ENCODE results near the gene EMILIN1.
"Not testable (repeated sequence)": the region's sequence is repeated elsewhere in the genome, so short reads cannot be mapped to it uniquely, and the experiment has no call there.

Gene EMILIN1

GRCh38 chr2:27054721-27055120, 23.7 kb upstream of the EMILIN1 start:
- no peak for DNase-seq

- DNase-seq, result no peak
These were observed 21.2 kb upstream of the EMILIN1 start for GRCh38 chr2:27057184-27057583.

GRCh38 chr2:27058210-27058609, 20.2 kb upstream of the EMILIN1 start:
- DNase-seq, result no peak

DNA sequence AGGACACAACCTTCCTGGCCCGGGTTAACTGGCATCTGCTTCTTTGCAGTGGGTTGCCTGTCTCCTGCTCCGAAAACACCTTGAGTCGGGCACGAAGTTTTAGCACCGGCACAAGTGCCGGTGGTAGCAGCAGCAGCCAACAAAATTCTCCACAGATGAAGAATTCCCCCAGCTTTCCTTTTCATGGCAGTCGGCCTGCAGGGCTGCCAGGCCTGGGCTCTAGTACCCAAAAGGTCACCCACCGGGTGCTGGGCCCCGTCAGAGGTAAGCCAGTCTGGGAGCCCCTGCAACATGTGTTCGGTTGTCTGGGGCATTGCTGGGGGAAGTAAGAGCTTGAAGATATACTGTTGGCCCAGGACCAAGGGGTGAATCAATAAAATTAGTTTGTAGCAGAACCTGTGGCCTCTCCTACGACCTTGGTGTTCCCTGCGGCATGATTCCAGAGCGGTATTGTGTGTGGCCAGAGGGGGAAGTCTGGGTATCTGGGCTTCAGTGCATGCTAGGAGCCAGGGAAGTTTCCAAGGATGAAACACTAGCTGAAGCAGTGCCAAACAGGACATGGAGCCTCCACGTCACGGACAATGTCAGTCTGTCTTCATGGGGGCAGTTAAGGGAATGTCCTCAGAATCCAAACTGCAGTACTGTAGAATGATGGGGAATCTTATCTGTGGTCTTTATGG, 19.1 kb upstream of the EMILIN1 start:
- DNase-seq, result no peak

- DNase-seq, result no peak
These were observed 18.1 kb upstream of the EMILIN1 start for GRCh38 chr2:27060323-27060722.

DNA sequence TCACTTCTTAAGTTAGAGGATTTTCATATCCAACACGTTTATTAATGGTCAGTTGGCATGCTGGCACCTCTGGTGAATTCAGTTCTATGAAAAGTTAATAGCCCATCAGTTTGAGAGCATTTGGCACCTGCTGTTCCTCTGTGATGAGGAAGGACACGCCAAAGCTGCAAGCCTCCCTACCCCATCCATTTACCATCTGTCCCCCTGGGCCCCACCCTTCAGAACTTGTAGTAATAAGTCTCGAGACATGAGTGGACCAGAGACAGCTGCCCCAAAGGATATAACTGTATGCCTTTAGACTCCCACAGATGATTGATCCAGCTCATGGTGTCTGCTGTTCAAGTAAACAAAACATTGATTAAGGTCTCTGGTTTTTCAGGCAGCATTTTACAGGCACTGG, 13.3 kb upstream of the EMILIN1 start:
- DNase-seq, result no peak

GRCh38 chr2:27067385-27067784, 11.0 kb upstream of the EMILIN1 start:
- no peak for DNase-seq

- no peak for DNase-seq
These were observed 9.0 kb upstream of the EMILIN1 start for GRCh38 chr2:27069436-27069835.

DNA sequence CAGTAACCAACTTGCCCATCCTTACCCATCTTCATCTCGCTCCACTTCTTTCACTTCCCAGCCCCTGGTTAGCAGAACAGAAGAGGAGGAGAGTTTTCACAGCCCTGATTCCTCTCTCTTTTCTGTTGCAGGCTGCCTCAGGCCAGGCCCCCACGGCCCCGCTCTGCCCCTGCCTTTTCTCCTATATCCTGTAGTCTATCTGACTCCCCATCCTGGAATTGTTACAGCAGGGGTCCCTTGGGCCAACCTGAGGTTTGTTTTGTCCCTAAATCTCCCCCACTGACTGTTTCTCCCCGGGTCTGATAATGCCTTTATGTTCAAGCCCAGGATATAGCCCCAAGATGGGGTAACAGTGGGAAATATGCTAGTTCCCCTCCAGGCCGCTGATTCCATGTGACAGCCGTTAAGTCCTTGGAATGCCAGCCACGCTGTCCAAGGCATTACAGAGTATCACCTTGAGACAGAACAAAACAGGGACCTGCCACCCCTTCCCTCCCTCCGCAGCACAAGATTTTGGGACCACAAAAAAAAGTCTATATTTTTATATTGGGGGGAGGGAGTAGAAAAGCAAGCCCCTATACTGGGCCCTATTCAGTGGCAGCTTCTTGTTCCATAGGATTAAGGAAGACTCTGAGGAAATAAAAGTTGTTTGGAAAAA, 8.3 kb upstream of the EMILIN1 start:
- DNase-seq, result no peak

GRCh38 chr2:27070653-27071276, 7.7 kb upstream of the EMILIN1 start:
- no peak for DNase-seq

GRCh38 chr2:27071277-27071989, 7.0 kb upstream of the EMILIN1 start, which contains the start of gene OST4:
Gene OST4 (minus strand): TSS chr2:27071654.
- DNase-seq, result peak; percentile 93

DNA sequence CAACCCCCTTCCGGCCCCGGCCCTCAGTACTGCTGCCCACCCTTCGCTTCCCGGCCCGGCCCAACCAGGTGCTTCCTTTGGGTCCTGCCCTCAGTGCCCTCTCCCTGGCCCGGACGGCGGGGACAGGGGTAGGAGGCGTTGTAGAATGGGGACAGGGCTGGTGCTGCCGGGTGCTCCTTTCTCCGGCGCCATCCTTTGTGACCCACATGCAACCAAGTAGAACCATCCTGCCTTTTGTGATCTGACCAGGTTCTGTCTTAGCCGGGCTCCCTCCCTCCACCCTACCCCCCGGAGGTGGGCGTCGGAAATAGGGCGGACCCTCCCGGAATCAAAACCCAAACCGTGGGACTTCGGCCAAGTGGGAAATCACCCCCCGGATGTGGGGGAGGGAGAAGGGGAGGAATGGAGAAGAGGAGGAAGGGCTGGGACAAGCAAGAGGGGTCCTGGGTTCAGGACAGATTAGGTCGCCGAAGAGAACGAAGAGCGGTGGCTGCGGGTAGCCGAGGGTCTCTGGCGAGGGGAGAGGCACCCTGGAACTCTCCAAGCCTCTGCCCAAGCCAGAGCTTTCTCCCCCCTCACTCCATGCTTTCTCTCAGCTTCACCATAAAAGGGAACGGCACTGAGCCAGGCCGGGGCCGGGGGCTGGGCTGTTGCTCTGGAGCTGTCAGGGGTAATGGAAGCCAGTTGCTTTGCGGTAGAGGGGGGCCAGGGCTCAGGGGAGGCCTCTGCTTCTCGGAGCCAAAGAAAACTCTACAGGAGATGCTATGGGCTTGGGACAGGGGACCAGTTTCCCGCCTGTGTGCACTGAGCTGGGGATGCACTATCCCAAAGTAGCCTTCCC, 6.2 kb upstream of the EMILIN1 start:
- no peak for DNase-seq

DNA sequence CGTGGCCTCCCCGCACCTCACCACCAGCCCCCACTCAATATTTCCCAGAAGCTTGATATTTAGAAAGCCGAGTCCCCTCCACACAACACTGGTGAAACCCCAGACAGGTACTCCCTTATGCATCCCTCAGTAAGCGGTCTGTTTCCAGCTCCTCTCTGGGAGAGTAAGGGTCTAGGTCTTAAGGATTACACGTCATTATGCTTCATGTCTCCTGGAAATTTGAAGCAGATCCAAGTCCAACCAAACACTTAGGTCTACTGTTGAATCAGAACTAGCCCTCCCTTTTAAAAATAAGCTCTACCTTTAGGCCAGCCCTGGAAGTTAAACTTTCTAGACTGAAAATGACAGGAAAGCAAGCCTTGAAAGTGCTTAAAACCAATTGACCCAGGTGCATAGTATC, 5.5 kb upstream of the EMILIN1 start:
- no peak for DNase-seq

GRCh38 chr2:27073782-27074181, 4.6 kb upstream of the EMILIN1 start:
- no peak for DNase-seq

DNA sequence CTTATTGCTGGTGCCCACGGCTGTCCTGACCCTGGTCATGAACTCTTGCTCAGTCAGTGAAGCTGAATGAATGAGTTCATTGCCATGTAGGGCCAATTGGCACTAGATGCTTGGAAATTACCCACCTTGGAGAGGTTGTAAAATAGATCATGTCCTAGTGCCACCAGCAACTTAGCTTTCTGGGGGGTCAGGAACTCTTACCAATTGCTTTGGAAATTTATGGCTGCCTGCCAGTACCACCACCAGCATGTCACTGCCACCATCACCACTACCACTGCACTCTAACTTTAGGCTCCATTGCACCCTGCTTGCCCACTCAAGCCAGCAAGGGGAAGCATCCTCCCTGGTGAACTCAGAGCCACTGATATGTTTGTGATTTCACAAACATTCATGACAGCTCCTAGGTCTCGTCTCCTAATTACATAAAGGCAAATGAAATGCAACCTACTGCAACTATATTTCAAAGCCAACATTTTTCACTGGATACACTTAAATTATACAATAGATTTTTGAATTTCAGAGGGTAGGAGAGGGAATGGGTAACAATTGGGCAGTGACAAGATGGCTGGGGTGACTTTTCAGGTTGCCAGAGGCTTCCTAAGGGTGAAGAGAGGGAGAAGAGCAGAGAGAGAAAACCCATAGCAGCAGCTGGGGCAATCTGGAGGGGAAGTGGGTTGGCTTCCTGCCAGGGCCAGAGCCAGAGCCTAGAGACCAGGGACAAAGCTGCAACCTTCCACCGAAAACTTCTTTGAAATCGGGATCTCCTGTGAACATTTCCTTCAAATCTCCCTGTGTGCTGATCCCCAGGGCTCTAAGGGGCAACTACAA, 3.5 kb upstream of the EMILIN1 start:
- no peak for DNase-seq

- DNase-seq, result not testable (repeated sequence)
These were observed 2.9 kb upstream of the EMILIN1 start for GRCh38 chr2:27075566-27075871.

DNA sequence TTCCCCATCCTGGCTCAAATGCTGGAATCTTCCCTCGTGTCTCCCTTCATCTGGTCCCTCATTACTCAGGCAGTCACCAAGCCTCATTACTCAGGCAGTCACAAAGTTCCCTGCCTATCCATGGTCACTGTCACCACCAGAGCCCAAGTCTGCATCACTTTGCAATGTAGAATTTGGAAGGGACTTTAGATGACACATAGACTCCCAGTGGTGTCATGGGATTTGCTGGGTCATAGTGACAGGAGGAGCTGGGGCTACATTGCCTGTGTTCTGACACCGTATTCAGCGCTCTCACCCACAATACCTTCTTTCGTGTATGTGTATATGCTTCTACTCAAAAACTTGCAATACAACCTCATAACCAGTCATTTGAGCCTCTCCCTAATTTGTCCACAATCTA, 2.1 kb upstream of the EMILIN1 start:
- DNase-seq, result no peak

GRCh38 chr2:27077231-27077630, 1.2 kb upstream of the EMILIN1 start:
- no peak for DNase-seq

DNA sequence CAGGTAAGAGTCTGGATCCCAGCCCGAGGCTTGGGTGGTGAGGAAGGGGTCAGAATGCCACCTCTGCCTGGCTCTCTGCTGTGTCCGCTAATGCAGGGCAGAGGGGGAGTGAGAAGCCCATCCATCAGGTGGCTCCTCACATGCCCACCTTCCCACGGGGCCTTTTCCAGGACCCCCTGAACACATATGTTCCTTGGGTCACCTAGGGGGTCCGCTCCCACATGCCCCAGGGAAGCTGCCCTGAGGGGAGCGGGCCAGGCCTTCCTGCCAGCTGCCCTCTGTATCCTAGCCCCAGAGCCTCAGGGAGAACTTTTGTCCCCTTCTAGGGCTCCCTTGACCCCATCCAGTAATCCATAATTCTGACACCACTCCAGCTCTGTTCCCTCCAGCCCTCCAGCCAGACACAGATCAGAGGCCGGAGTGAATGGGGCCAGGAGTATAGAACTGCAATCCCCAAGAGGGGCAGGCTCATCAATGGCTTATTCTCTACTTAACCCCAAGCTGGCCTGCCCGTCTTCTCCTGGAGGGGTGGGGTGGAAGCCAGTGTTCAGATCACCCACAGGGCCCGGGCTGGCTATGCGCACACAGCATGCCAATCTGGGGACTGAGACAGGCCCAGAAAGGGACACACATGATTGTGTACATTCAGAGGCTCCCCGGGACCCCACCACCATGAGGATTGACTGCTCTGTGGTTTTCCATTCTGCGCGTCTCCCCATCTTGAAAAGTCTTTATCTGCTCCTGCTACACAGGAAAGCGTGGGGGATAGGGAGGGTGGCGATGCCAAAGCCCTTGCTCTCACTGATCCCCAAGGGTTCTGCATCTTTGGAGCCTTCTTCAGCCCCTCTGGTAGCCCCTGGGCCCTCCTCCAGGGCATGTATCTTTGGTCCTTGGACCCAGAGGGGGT, 1.1 kb downstream of the EMILIN1 start:
- no peak for DNase-seq

DNA sequence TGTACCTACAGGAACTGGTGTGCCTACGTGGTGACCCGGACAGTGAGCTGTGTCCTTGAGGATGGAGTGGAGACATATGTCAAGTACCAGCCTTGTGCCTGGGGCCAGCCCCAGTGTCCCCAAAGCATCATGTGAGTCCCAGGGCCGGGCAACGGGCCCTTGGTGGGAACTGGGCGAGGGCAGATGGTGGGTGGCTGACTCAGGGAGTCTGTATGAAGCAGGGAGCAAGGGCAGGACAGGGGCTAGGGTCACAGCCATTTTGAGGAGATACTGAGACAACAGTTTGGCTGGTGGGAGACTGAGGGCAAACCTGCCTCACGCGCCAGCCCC, 1.7 kb downstream of the EMILIN1 start:
- no peak for DNase-seq

- no peak for DNase-seq
These were observed 2.2 kb downstream of the EMILIN1 start for GRCh38 chr2:27080603-27080936.

Measured in NCI-H226 (cell line).